ENCODE results near the gene BTBD7.

DNA sequence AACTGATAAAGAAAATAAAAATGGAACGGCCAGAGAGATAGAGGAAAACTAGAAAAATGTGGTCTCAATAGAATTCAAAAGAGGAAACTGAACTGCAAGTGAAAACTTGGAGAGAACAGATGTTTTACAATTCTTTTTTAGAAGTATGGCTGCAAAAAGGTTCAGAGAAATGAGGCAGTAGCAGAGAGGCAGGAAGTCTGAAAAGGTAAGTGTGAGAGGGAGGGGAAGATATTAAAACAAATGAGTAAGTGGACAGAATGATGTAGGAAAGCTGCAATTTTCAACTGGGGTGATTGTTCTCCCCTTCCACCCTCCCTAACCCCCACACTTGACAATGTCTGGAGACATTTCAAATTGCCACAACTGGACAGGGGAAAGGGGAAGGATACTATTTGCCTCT lies 12.9 kb downstream of the BTBD7 start:
- no peak for TF ChIP-seq RARB (CRISPR knock-in tag; IDR thresholded peaks at IDR 0.05)
- no peak for TF ChIP-seq PATZ1 (CRISPR knock-in tag; IDR thresholded peaks at IDR 0.05; ENCODE audit: borderline replicate concordance)
